Measurements from ENCODE around the gene TMEM114.
"Not testable (repeated sequence)": the region's sequence is repeated elsewhere in the genome, so short reads cannot be mapped to it uniquely, and the experiment has no call there.

The TMEM114 gene

GRCh38 chr16:8577678-8578304 lies 12.5 kb downstream of the TMEM114 start:
- H3K4me3 ChIP-seq (replicated peaks; ENCODE audit: low read depth, low read length) = no peak overlapping the region
- DNase-seq (ENCODE audit: extremely low read depth, low read depth) = no peak
- TF ChIP-seq CTCF (IDR thresholded peaks at IDR 0.05; ENCODE audit: low read depth, low read length, missing control alignments) = no peak

GRCh38 chr16:8576141-8577004 lies 13.9 kb downstream of the TMEM114 start:
- no peak for TF ChIP-seq CTCF (IDR thresholded peaks at IDR 0.05; ENCODE audit: low read depth, low read length, missing control alignments)
- DNase-seq (ENCODE audit: extremely low read depth, low read depth) = no peak
- H3K4me3 ChIP-seq (replicated peaks; ENCODE audit: low read depth, low read length) = no peak overlapping the region

- TF ChIP-seq CTCF (IDR thresholded peaks at IDR 0.05; ENCODE audit: low read depth, low read length, missing control alignments) = no peak
- no peak for DNase-seq (ENCODE audit: extremely low read depth, low read depth)
- no peak overlapping the region for H3K4me3 ChIP-seq (replicated peaks; ENCODE audit: low read depth, low read length)
These were observed 14.9 kb downstream of the TMEM114 start for GRCh38 chr16:8575399-8575798.

GRCh38 chr16:8572919-8573724 lies 17.2 kb downstream of the TMEM114 start:
- no peak for DNase-seq (ENCODE audit: extremely low read depth, low read depth)
- TF ChIP-seq CTCF (IDR thresholded peaks at IDR 0.05; ENCODE audit: low read depth, low read length, missing control alignments) = peak; percentile 47

GRCh38 chr16:8572063-8572918 lies 18.0 kb downstream of the TMEM114 start:
- H3K4me3 ChIP-seq (replicated peaks; ENCODE audit: low read depth, low read length) = no peak overlapping the region
- no peak for DNase-seq (ENCODE audit: extremely low read depth, low read depth)
- TF ChIP-seq CTCF (IDR thresholded peaks at IDR 0.05; ENCODE audit: low read depth, low read length, missing control alignments) = no peak

More at GRCh38 chr16:8572919-8573724, 17.2 kb downstream of the TMEM114 start:
- H3K4me3 ChIP-seq (replicated peaks; ENCODE audit: low read depth, low read length) = no peak overlapping the region

GRCh38 chr16:8571061-8571596 lies 19.2 kb downstream of the TMEM114 start:
- no peak for TF ChIP-seq CTCF (IDR thresholded peaks at IDR 0.05; ENCODE audit: low read depth, low read length, missing control alignments)
- H3K4me3 ChIP-seq (replicated peaks; ENCODE audit: low read depth, low read length) = no peak overlapping the region
- no peak for DNase-seq (ENCODE audit: extremely low read depth, low read depth)

GRCh38 chr16:8570393-8570792 lies 19.9 kb downstream of the TMEM114 start:
- not testable (repeated sequence) for DNase-seq (ENCODE audit: extremely low read depth, low read depth); H3K4me3 ChIP-seq (replicated peaks; ENCODE audit: low read depth, low read length)

Measured in HFF-Myc (cell line).